HFF-Myc (cell line): Measurements from ENCODE around the gene L2HGDH.
A peak's percentile ranks its signal among the peaks of the same experiment; 100 is the strongest.

ENCODE experiments used
- DNase-seq: peaks from one replicate; pipeline ENCODE4 v3.0.0-alpha.2; 2011; ENCODE audit warnings: low read depth; ENCODE audit errors: extremely low read depth
- H3K4me3 ChIP-seq: replicated peaks from 2 replicates; pipeline ENCODE4 v1.5.1; 2011; ENCODE audit warnings: low read depth, mild to moderate bottlenecking, control low read depth, low read length
- CTCF ChIP-seq: IDR thresholded peaks from 2 replicates; pipeline ENCODE4 v1.5.1; 2012; ENCODE audit warnings: mild to moderate bottlenecking, low read depth, low read length, control low read depth; ENCODE audit errors: missing control alignments

Gene L2HGDH

GRCh38 chr14:50233166-50233950, 78.7 kb downstream of the L2HGDH start:
- H3K4me3 ChIP-seq = no peak overlapping the region
- TF ChIP-seq CTCF = no peak
- DNase-seq = no peak

GRCh38 chr14:50232276-50232642, 79.8 kb downstream of the L2HGDH start:
- no peak for TF ChIP-seq CTCF
- H3K4me3 ChIP-seq = peak overlapping the region; percentile 71
- no peak for DNase-seq

- no peak for TF ChIP-seq CTCF
- H3K4me3 ChIP-seq = peak within 1 kb of the TSS; percentile 71
- no peak for DNase-seq
Measured at GRCh38 chr14:50231475-50232275, 80.4 kb downstream of the L2HGDH start, which contains the start of gene SOS2. TSS of gene SOS2 (minus strand) at chr14:50231578. CDS start at chr14:50231283, 295 bp downstream.

- no peak for DNase-seq
- peak overlapping the region; percentile 71 for H3K4me3 ChIP-seq
- no peak for TF ChIP-seq CTCF
Measured at GRCh38 chr14:50230701-50231474, 81.1 kb downstream of the L2HGDH start.

- H3K4me3 ChIP-seq = peak overlapping the region; percentile 71
- no peak for DNase-seq
Measured at GRCh38 chr14:50230401-50230700, 81.7 kb downstream of the L2HGDH start.

More at GRCh38 chr14:50230401-50230700, 81.7 kb downstream of the L2HGDH start:
- no peak for TF ChIP-seq CTCF
